ENCODE results near the gene CMTR2. TPM values are rescaled to one million over a fixed set of nuclear protein-coding genes. Genes with fewer than 3 reads are reported as not detected.
A peak's percentile ranks its signal among the peaks of the same experiment; 100 is the strongest.

CMTR2 gene
- total RNA-seq, 1 experiment from 2014 or later: 15.5 TPM

DNA sequence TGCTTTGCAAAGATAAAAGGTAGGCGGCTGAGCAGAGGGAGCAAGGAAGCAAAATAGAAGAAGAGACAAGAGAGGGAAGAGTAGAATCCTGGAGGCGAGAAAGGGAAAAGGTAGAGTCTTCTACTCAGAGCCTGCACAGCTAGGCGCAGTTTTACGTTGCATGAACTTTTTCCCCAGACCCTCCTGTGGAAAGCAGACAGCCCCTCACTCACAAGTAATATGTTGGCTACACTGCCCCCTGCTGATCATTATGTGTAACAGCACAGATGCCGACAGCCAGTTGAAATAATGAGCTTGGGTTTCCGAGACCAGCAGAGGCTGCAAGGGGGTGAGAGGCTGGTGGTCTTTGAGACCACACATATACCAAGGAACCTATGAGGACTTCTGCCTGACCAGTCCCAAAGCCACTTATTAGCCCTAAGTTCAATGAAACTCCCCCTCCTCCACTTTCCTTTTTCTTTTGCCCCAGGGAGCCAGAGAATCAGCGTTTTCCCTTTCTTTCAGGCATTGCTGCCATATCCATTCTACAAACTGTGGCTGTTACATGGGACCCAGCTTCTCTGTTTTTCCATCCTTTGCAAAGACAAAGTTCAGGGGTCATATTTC is 22.5 kb upstream of the CMTR2 start:
- Mint-ChIP-seq H3K36me3 (ENCODE audit: insufficient read depth in 1 of 3, low read depth in 3 of 3) (no peaks in the 10 kb centered on the region; a peak in 1 of 7 replicates), H3K9me3 (no peaks in the 10 kb centered on the region), H3K27ac (no peak overlapping the region), H3K4me3 (no peak overlapping the region), H3K27me3 (ENCODE audit: low read depth) (peaks cover 12% of the 10 kb centered on the region), H3K4me1 (peaks cover 7 to 12% of the 10 kb centered on the region in 2 experiments)
- Histone ChIP-seq H3K27ac (ENCODE audit: insufficient read length, low read depth, low read length) (no peak overlapping the region), H2BK15ac (ENCODE audit: low read depth, low read length) (no peak overlapping the region), H3K56ac (ENCODE audit: insufficient read length, low read depth, low read length) (no peak overlapping the region), H4K20me1 (ENCODE audit: control insufficient read depth, insufficient read depth, insufficient read length) (no peaks in the 10 kb centered on the region), H4K91ac (ENCODE audit: insufficient read length, low read depth, low read length) (no peak overlapping the region), H3K27me3 (ENCODE audit: insufficient read depth, low read length) (no peaks in the 10 kb centered on the region), H2BK20ac (ENCODE audit: low read depth, low read length, poor library complexity, severe bottlenecking) (no peak overlapping the region), H3K79me2 (ENCODE audit: insufficient read depth, low read length) (no peaks in the 10 kb centered on the region), H2BK5ac (ENCODE audit: insufficient read length, low read length) (no peak overlapping the region), H3K9ac (ENCODE audit: extremely low read depth, insufficient read length, low read length) (no peak overlapping the region), H3K9me3 (ENCODE audit: control insufficient read depth, low read depth, low read length) (no peaks in the 10 kb centered on the region), H4K8ac (replicated peaks; ENCODE audit: insufficient read length, low read depth, low read length) (no peak overlapping the region), H2AFZ (ENCODE audit: low read length) (no peak overlapping the region), H3K18ac (ENCODE audit: insufficient read length, low read depth, low read length) (no peak overlapping the region), H3K79me1 (ENCODE audit: insufficient read depth, low read depth, low read length, poor library complexity, severe bottlenecking) (no peaks in the 10 kb centered on the region), H2AK5ac (ENCODE audit: insufficient read length, low read length) (no peak overlapping the region), H3K23me2 (ENCODE audit: insufficient read length, low read depth, low read length, poor library complexity, severe bottlenecking) (no peaks in the 10 kb centered on the region), H2BK120ac (ENCODE audit: low read depth, low read length, poor library complexity, severe bottlenecking) (no peak overlapping the region), H4K5ac (ENCODE audit: insufficient read length, low read depth, low read length) (no peak overlapping the region), H3T11ph (ENCODE audit: low read length) (no peak overlapping the region), H3K14ac (ENCODE audit: insufficient read depth, low read length) (no peak overlapping the region), H3K23ac (ENCODE audit: insufficient read length, low read depth, low read length) (no peak overlapping the region), H2BK12ac (ENCODE audit: insufficient read length, low read depth, low read length) (no peak overlapping the region), H3K4me2 (ENCODE audit: insufficient read depth, insufficient read length, low read length) (no peak overlapping the region), H3K4me1 (ENCODE audit: insufficient read depth, low read length) (no peaks in the 10 kb centered on the region), H3K4ac (ENCODE audit: low read depth, low read length) (no peak overlapping the region)
- TF ChIP-seq, protein P1, sequence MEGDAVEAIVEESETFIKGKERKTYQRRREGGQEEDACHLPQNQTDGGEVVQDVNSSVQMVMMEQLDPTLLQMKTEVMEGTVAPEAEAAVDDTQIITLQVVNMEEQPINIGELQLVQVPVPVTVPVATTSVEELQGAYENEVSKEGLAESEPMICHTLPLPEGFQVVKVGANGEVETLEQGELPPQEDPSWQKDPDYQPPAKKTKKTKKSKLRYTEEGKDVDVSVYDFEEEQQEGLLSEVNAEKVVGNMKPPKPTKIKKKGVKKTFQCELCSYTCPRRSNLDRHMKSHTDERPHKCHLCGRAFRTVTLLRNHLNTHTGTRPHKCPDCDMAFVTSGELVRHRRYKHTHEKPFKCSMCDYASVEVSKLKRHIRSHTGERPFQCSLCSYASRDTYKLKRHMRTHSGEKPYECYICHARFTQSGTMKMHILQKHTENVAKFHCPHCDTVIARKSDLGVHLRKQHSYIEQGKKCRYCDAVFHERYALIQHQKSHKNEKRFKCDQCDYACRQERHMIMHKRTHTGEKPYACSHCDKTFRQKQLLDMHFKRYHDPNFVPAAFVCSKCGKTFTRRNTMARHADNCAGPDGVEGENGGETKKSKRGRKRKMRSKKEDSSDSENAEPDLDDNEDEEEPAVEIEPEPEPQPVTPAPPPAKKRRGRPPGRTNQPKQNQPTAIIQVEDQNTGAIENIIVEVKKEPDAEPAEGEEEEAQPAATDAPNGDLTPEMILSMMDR (conservative IDR thresholded peaks at IDR 0.05): peak; percentile 86
- WGBS (ENCODE audit: extremely low coverage, insufficient read length, low lambda C conversion rate): no CpG with 5 or more reads among the region's 7 CpGs
- peak; percentile 75 for DNase-seq

Data from H9 (cell line).